ENCODE data around the gene UBE2H. TPM values are rescaled to one million over a fixed set of nuclear protein-coding genes. Genes with fewer than 3 reads are reported as not detected.
"Not testable (repeated sequence)": the region's sequence is repeated elsewhere in the genome, so short reads cannot be mapped to it uniquely, and the experiment has no call there.

The UBE2H gene
- total RNA-seq, 1 donor from 2014 or later = 103 TPM

- DNase-seq (ENCODE audit: missing footprints) (no peak), ATAC-seq (no peak)
- intact Hi-C loops (cut with DNase I) = loop anchor here (5.0 kb wide), 2 partner anchors 33 to 42 kb away; partner anchors contain the start of gene UBE2H
These were observed 33.3 kb downstream of the UBE2H start for GRCh38 chr7:129919492-129919891.

DNA sequence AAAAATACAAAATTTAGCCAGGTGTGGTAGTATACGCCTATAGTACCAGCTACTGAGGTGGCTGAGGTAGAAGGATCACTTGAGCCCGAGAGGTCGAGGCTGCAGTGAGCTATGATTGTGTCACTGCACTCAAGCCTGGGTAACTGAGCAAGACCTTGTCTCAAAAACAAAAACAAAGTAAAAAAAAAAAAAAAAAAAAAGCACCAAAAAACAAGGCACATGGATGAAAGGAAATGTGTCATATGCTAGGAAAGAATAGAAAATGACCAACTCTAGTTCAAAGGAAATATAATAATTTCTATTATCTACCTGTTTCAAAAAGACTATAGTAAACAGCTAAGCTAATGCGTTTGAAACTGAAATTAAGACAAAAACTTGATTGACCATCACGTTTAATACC is 33.8 kb downstream of the UBE2H start:
- ATAC-seq (no peak), DNase-seq (ENCODE audit: missing footprints) (no peak)
- intact Hi-C loops (cut with DNase I) = loop anchor here (5.0 kb wide), 2 partner anchors 33 to 42 kb away; partner anchors contain the start of gene UBE2H

GRCh38 chr7:129917934-129918333 is 34.8 kb downstream of the UBE2H start:
- intact Hi-C loops (cut with DNase I) = loop anchor here (5.0 kb wide), 2 partner anchors 34 to 41 kb away; partner anchors contain the start of gene UBE2H
- ATAC-seq = no peak
- no peak for DNase-seq (ENCODE audit: missing footprints)

DNA sequence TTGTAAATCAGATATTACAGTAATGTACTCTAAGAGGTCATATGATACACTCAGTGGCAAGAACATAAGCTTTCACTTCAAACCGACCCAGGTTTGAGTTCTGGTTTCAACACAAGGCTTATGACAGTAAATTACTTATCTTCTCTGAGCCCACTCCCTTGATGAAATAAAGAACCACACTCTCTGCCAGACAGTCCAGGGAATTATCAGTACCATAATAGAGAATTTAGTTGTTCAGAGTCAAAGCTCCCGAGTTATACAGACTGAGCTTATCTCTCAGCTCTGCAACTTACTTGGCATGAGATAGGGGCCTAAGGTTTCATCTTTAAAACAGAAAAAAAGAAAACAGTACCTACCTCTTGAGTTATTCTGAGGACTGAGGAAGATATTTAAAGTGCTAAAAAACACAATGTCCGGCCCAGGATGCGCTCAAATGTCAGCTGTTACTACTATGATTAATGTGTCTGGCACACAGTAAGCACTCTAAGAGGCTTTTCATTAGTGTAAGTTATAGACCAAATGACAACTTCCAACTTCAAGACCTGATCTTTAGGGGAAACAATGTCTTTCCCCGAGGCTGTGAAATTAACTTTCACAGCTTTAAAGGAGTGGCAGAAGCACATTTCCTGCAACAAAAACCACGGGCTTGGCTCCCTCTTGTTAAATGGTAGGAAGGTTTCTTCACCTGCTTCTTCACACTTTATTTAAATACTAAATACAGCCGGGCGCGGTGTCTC is 38.1 kb downstream of the UBE2H start:
- intact Hi-C loops (cut with DNase I) = loop anchor here (5.0 kb wide), 2 partner anchors 37 to 38 kb away; partner anchors contain the start of gene UBE2H
- no peak for DNase-seq (ENCODE audit: missing footprints)
- peak; percentile 18 for ATAC-seq

GRCh38 chr7:129913428-129913827 is 39.3 kb downstream of the UBE2H start:
- DNase-seq (ENCODE audit: missing footprints) (no peak), ATAC-seq (no peak)
- intact Hi-C loops (cut with DNase I) = no loop called here

- no peak for ATAC-seq
- intact Hi-C loops (cut with DNase I) = no loop called here
- no peak for DNase-seq (ENCODE audit: missing footprints)
These were observed 41.0 kb downstream of the UBE2H start for GRCh38 chr7:129911790-129912189.

DNA sequence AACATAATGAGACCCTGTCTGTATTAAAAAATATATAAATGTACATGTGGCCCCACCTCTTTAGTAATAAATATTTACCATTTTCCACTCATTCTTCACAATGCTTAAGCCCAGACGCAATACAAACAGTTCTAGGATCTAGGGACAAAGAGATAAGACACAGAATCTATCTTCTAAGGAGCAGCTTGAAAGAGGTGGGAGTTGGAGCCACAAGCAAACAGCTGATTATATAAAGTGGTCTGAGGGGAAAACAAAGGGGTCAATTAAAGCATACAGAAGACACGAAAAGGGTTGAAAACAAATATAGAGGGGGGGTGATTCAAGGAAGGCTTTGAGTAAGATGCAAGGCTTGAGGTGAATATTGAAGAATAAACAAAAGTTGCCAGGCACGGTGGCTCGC is 43.1 kb downstream of the UBE2H start:
- no peak for ATAC-seq
- no peak for DNase-seq (ENCODE audit: missing footprints)
- intact Hi-C loops (cut with DNase I) = no loop called here

GRCh38 chr7:129908181-129908580 is 44.6 kb downstream of the UBE2H start:
- DNase-seq (ENCODE audit: missing footprints) (no peak), ATAC-seq (no peak)
- intact Hi-C loops (cut with DNase I) = no loop called here

DNA sequence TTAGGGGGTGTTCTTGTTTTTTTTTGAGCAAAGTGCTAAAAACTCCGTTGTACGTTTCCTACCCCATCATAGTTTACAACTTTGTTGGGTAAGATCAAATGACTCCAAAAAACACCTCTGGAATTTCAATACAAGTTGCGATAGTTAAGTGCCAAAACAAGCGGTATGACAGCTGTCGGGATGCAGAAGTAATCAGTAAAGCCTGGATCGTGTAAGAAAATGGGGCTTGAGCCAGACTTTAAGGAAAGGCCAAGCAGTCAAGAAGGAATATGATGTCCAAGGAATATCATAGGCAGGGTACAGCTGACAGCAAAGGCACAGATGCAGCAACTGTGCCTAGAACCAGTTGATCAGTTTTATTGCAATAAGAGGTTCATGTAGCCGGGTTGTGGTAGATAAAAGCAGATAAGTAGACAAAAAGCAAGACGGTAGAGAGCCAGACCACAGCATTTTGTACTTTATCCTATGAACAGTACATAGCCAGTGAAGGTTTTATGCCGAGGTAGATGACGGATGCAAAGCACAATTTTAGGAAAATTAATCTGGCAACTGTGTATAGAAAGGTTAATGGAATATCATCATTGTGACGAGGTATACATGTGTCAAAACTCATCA is 45.5 kb downstream of the UBE2H start:
- ATAC-seq (no peak), DNase-seq (ENCODE audit: missing footprints) (no peak)
- intact Hi-C loops (cut with DNase I) = no loop called here

DNA sequence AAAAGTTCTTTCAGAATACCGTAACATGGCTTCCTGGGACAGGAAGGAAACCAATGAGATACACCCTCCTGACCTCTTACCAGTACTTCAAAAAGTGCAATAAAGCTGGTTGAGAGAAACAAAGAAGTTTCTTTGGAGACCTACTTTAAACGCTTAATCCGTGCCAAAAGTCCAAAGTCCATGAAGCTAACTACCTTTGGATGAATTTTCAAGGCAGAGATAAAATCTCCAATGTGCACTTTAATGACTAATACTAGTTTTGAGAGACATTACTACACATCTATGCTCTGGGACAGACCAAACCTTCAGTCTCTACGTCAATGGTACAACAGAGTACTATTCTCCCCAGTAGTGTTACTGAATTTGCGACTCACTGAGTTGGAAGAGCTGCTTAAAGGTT is 46.1 kb downstream of the UBE2H start:
- ATAC-seq (peak; percentile 44), DNase-seq (ENCODE audit: missing footprints) (no peak)
- intact Hi-C loops (cut with DNase I) = no loop called here

DNA sequence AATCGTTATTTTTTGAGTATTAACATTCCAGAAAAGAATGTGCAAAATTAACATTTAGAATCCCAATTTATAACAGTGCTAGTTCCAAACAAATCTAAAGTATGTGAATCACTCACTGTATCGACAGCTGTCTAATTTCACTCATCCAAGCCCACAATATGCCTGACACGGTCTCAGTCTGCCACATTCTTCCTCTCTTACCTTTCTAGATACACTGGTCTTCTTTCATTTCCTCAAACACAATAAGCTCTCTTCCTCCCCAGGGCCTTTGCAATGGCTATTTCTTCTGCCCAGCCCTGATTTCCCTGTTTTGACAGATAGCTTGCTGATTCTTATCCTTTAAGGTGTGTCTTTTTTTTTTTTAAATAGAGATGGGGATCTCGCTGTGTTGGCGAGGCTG is 48.8 kb downstream of the UBE2H start:
- DNase-seq (ENCODE audit: missing footprints) = no peak
- intact Hi-C loops (cut with DNase I) = no loop called here
- ATAC-seq = no peak

- intact Hi-C loops (cut with DNase I) = no loop called here
- ATAC-seq (no peak), DNase-seq (ENCODE audit: missing footprints) (no peak)
These were observed 49.9 kb downstream of the UBE2H start for GRCh38 chr7:129902788-129903422.

DNA sequence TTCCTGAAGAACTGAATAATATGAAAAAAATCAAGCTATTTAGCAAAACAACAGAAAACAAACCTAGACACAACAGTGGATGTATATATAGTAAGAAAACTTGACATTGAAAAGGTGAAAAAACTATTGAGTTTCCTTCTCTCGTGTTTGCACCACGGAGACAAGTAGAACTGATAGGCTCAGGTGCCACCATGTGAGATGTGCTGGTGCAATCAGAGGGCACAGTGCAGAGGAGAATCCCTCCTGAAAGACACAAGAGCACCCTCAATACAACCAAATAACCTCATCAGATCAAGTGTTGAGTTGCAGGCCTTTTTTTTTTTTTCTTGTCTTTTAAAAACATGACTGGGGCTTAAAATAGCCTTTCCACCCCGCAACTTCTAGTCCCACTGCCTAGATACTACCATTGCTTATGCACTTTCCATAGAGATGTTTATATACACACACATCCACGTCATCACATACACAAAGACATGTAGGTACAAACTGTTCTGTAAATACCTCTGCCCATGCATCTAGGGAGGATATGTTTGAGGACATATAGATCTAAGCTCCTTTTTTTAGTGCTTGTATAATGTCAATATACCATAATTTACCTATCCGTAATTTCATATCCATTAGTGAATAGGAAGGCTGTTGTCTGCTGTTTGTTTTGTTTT is 54.1 kb downstream of the UBE2H start:
- ATAC-seq = no peak
- no peak for DNase-seq (ENCODE audit: missing footprints)
- intact Hi-C loops (cut with DNase I) = no loop called here

- intact Hi-C loops (cut with DNase I) = no loop called here
- no peak for ATAC-seq
- DNase-seq (ENCODE audit: missing footprints) = no peak
These were observed 54.8 kb downstream of the UBE2H start for GRCh38 chr7:129898007-129898406.

DNA sequence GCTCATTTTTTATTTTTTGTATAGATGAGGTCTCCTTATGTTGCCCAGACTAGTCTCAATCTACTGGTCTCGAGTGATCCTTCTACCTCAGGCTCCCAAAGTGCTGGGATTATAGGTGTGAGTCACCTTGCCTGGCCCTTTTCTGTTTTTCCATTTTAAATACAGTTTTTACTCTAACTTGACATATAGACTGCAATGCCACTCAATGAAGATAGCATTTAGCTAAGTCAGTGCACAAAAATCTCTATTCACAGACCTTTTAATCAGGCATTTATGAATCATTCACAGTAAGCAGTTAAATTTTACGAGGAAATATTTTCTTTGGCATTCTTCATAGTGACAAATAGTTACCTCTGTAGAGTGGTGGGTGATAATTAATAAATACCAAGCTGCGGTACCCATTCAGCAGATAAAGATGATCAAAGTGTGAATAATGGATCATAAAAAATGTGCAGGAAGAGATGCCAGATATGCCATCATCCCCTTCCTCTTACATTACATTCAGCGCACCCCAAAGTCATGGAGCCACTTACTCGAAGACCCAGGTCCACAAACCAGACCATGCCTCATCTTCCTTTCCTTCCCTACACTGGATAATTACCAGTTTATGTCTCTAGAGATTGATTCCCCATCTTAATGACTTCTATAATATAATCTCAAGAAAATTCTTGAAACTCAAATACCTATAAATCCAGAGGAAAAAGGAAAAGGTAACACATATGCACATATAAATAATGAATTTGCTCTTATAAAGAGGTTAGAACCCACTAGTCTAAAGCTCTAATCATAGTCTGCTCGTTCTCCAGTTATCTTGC is 56.0 kb downstream of the UBE2H start:
- intact Hi-C loops (cut with DNase I) = no loop called here
- DNase-seq (ENCODE audit: missing footprints) (no peak), ATAC-seq (no peak)

DNA sequence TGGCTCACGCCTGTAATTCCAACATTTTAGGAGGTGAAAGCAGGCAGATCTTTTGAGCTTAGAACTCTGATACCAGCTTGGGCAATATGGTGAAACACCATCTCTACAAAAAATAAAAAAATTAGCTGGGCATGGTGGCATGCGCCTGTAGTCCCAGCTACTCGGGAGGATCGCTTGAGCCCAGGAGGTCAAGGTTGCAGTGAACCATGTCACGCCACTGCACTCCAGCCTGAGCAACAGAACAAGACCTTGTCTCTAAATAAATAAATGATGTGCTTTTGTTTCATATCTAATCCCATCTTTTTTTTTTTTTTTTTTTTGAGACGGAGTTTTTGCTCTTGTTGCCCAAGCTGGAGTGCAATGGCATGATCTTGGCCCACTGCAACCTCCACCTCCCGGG is 58.6 kb downstream of the UBE2H start:
- ATAC-seq; intact Hi-C loops (cut with DNase I): not testable (repeated sequence)

GRCh38 chr7:129890090-129890489 is 62.7 kb downstream of the UBE2H start:
- no peak for DNase-seq (ENCODE audit: missing footprints)
- intact Hi-C loops (cut with DNase I) = no loop called here
- ATAC-seq = no peak

More for the DNA sequence above, 58.6 kb downstream of the UBE2H start:
- DNase-seq (ENCODE audit: missing footprints) = not testable (repeated sequence)

- intact Hi-C loops (cut with DNase I) = no loop called here
- no peak for DNase-seq (ENCODE audit: missing footprints)
- no peak for ATAC-seq
These were observed 63.5 kb downstream of the UBE2H start for GRCh38 chr7:129889133-129889844.

Measured in Right ventricle myocardium inferior (tissue), 1 donor.